ENCODE measurements around the gene FGF3. TPM values are rescaled to one million over a fixed set of nuclear protein-coding genes. Genes with fewer than 3 reads are reported as not detected.

FGF3 gene
- total RNA-seq, 1 donor from 2014 or later: not detected

- Mint-ChIP-seq H3K9me3 (no peaks in the 10 kb centered on the region), H3K36me3 (ENCODE audit: low read depth) (no peaks in the 10 kb centered on the region), H3K4me3 (no peak overlapping the region), H3K27me3 (ENCODE audit: low read depth) (peaks cover 57% of the 10 kb centered on the region), H3K4me1 (peaks cover 28% of the 10 kb centered on the region), H3K27ac (ENCODE audit: unreplicated experiment) (no peak overlapping the region)
- no peak for TF ChIP-seq CTCF (conservative IDR thresholded peaks at IDR 0.05)
- no peak for DNase-seq (ENCODE audit: low read depth, low spot score)
These were observed 46.5 kb upstream of the FGF3 start for GRCh38 chr11:69865707-69866106.

- Mint-ChIP-seq H3K36me3 (ENCODE audit: low read depth) (no peaks in the 10 kb centered on the region), H3K27me3 (ENCODE audit: low read depth) (peaks cover 62% of the 10 kb centered on the region), H3K4me1 (peaks cover 28% of the 10 kb centered on the region), H3K4me3 (no peak overlapping the region), H3K27ac (ENCODE audit: unreplicated experiment) (no peak overlapping the region), H3K9me3 (no peaks in the 10 kb centered on the region)
- no peak for DNase-seq (ENCODE audit: low read depth, low spot score)
- TF ChIP-seq CTCF (conservative IDR thresholded peaks at IDR 0.05): no peak
These were observed 45.8 kb upstream of the FGF3 start for GRCh38 chr11:69864686-69865661.

- no peaks in the 10 kb centered on the region for H3K36me3 Mint-ChIP-seq (ENCODE audit: low read depth)
- no peaks in the 10 kb centered on the region for H3K9me3 Mint-ChIP-seq
- no peak overlapping the region for H3K4me3 Mint-ChIP-seq
- TF ChIP-seq CTCF (conservative IDR thresholded peaks at IDR 0.05): no peak
- H3K27ac Mint-ChIP-seq (ENCODE audit: unreplicated experiment): no peak overlapping the region
- no peak for DNase-seq (ENCODE audit: low read depth, low spot score)
- H3K27me3 Mint-ChIP-seq (ENCODE audit: low read depth): peaks cover 72% of the 10 kb centered on the region
- peaks cover 25% of the 10 kb centered on the region for H3K4me1 Mint-ChIP-seq
These were observed 44.5 kb upstream of the FGF3 start for GRCh38 chr11:69863544-69864200.

GRCh38 chr11:69862797-69863543 lies 43.8 kb upstream of the FGF3 start:
- Mint-ChIP-seq H3K4me1 (peaks cover 22% of the 10 kb centered on the region), H3K9me3 (no peaks in the 10 kb centered on the region), H3K36me3 (ENCODE audit: low read depth) (no peaks in the 10 kb centered on the region), H3K27me3 (ENCODE audit: low read depth) (peaks cover 78% of the 10 kb centered on the region), H3K4me3 (no peak overlapping the region), H3K27ac (ENCODE audit: unreplicated experiment) (no peak overlapping the region)
- no peak for DNase-seq (ENCODE audit: low read depth, low spot score)
- TF ChIP-seq CTCF (conservative IDR thresholded peaks at IDR 0.05): no peak

DNA sequence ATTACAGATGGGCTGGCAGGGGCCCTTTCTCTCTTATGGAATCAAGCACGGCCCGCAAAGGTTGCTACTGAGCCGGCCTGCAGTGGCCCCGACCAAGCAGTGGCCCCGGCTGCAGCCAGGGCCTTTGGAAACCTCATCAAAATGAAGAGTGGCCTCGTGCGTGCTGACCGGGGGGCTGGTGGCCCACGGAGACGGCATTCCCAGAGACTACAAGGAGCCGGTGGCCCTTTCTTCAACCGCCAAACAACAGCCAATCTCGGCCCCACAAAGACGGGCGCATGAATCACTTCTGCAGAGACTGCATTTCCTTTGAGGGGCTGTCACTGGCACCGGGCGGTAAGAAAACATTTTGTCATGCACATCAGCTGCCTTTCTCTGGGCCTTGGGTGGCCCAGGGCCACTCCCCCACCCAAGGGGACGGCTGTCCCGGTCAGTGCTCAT lies 43.1 kb upstream of the FGF3 start:
- no peak for DNase-seq (ENCODE audit: low read depth, low spot score)
- no peak for TF ChIP-seq CTCF (conservative IDR thresholded peaks at IDR 0.05)
- Mint-ChIP-seq H3K4me3 (no peak overlapping the region), H3K9me3 (no peaks in the 10 kb centered on the region), H3K36me3 (ENCODE audit: low read depth) (no peaks in the 10 kb centered on the region), H3K4me1 (peaks cover 22% of the 10 kb centered on the region), H3K27me3 (ENCODE audit: low read depth) (peaks cover 81% of the 10 kb centered on the region), H3K27ac (ENCODE audit: unreplicated experiment) (no peak overlapping the region)

Measured in neural crest cell (in vitro differentiated cells).